OCI-LY1 (cell line): ENCODE measurements around the gene HIP1R.
"Not testable (repeated sequence)": the region's sequence is repeated elsewhere in the genome, so short reads cannot be mapped to it uniquely, and the experiment has no call there.

Experiments
- H2AFZ ChIP-seq: fragments of 200-600 bp; sonication (generic), shearing (Covaris generic); 2 replicates; pipeline ENCODE4 v1.6.0; 2014; ENCODE audit warnings: antibody characterized with exemption, mild to moderate bottlenecking, low read length
- H3F3A ChIP-seq: fragments of 200-600 bp; sonication (generic), shearing (Covaris generic); 2 replicates; pipeline ENCODE4 v1.6.0; 2014; ENCODE audit warnings: mild to moderate bottlenecking, antibody characterized with exemption, low read length, moderate library complexity; ENCODE audit not compliant: insufficient read depth
- H3K27ac ChIP-seq: fragments of 200-600 bp; sonication (generic); 2 replicates; pipeline ENCODE4 v1.5.1; 2014; ENCODE audit warnings: low read length, mixed run types, mild to moderate bottlenecking, low read depth; ENCODE audit not compliant: poor library complexity, severe bottlenecking
- H3K27me3 ChIP-seq: fragments of 200-600 bp; sonication (generic); 2 replicates; pipeline ENCODE4 v1.6.0; 2014; ENCODE audit warnings: antibody characterized with exemption, mild to moderate bottlenecking, low read length, moderate library complexity; ENCODE audit not compliant: insufficient read depth
- H3K36me3 ChIP-seq: fragments of 200-600 bp; sonication (generic); 2 replicates; pipeline ENCODE4 v1.6.1; 2014; ENCODE audit warnings: mild to moderate bottlenecking, antibody characterized with exemption, low read length, moderate library complexity, mixed read lengths; ENCODE audit not compliant: insufficient read depth
- H3K4me1 ChIP-seq: fragments of 200-600 bp; sonication (generic); 2 replicates; pipeline ENCODE4 v1.5.1; 2014; ENCODE audit warnings: mild to moderate bottlenecking, low read length, moderate library complexity; ENCODE audit not compliant: insufficient read depth, severe bottlenecking
- H3K4me2 ChIP-seq: fragments of 200-600 bp; sonication (generic), shearing (Covaris generic); 2 replicates; pipeline ENCODE4 v1.6.1; 2014; ENCODE audit warnings: low read length
- H3K4me3 ChIP-seq: fragments of 200-600 bp; sonication (generic); 2 replicates; pipeline ENCODE4 v1.5.1; 2014; ENCODE audit warnings: low read length, low read depth, mild to moderate bottlenecking, mixed read lengths; ENCODE audit not compliant: poor library complexity, severe bottlenecking
- H3K79me2 ChIP-seq: fragments of 200-600 bp; shearing (Covaris generic); 2 replicates; pipeline ENCODE4 v1.6.1; 2016; ENCODE audit warnings: mixed run types, low read length, mixed read lengths; ENCODE audit not compliant: insufficient read depth
- H3K9ac ChIP-seq: fragments of 200-600 bp; sonication (generic), shearing (Covaris generic); 2 replicates; pipeline ENCODE4 v1.6.1; 2014; ENCODE audit warnings: mild to moderate bottlenecking, low read length, mixed read lengths
- H3K9me2 ChIP-seq: fragments of 200-600 bp; sonication (generic), shearing (Covaris generic); 2 replicates; pipeline ENCODE4 v1.6.1; 2014; ENCODE audit warnings: low read depth, mild to moderate bottlenecking, low read length, mixed read lengths
- H3K9me3 ChIP-seq: fragments of 200-600 bp; shearing (Covaris generic); 2 replicates; pipeline ENCODE4 v1.6.1; 2014; ENCODE audit warnings: low read length, mixed read lengths
- H4K20me1 ChIP-seq: fragments of 200-600 bp; sonication (generic), shearing (Covaris generic); 2 replicates; pipeline ENCODE4 v1.6.0; 2016; ENCODE audit warnings: mild to moderate bottlenecking, low read length; ENCODE audit not compliant: insufficient read depth
- EZH2 ChIP-seq: fragments of 200-600 bp; sonication (generic), shearing (Covaris generic); IDR thresholded peaks from 2 replicates; pipeline ENCODE4 v1.8.0; 2017; ENCODE audit warnings: borderline replicate concordance, mixed run types, mild to moderate bottlenecking, antibody characterized with exemption, low read length, moderate library complexity, mixed read lengths
- TF ChIP-seq, protein P1 (sequence below): fragments of 200-600 bp; sonication (generic), shearing (Covaris generic); IDR thresholded peaks from 2 replicates; pipeline ENCODE4 v1.5.1; 2017; ENCODE audit warnings: mild to moderate bottlenecking, antibody characterized with exemption, low read length, moderate library complexity, mixed read lengths

Gene HIP1R

DNA sequence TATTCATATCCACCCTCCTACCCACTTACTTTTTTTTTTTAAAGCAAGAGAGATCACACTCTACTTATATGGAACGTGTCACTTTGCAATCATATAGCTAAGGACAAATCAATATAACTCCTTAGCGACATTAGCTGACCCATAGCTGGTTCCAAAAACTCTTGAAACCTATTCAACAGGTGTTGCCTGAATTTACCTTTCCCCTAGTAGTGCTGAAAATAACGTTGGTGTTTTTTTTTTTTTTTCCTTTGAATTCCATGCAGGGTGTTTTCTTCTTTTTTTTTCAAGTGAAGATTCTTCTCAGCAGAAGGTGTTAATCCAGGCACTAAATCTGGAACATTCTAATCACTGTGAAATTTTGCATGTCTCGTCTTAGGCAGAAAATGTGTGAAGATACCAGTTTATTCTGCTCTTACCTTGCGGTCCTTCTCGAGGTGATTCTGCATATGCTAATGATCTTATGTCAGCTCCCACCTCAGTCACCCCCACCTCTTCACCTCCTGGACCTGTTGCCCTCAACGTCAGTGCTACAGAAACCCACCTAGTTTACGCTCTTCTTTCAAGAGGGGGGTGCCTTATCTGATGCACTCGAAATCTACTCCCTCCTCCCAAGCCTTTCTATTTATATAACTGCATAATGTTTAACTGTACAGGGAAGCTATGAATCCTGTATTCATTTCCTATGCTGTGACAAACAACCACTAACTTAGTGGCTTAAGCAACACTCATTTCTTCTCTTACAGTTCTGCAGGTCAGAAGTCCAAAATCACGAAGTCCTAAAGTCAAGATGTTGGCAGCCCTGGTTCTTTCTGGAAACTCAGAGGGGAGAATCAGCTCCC is 67.8 kb downstream of the HIP1R start:
- H3K36me3 ChIP-seq = no peaks in the 10 kb centered on the region
- H3K27ac ChIP-seq = no peak overlapping the region
- H3K4me2 ChIP-seq = no peak overlapping the region
- no peaks in the 10 kb centered on the region for H3K79me2 ChIP-seq
- no peaks in the 10 kb centered on the region for H3F3A ChIP-seq
- H3K27me3 ChIP-seq = no peaks in the 10 kb centered on the region
- no peak overlapping the region for H2AFZ ChIP-seq
- H4K20me1 ChIP-seq = no peaks in the 10 kb centered on the region
- no peak overlapping the region for H3K4me3 ChIP-seq
- no peaks in the 10 kb centered on the region for H3K4me1 ChIP-seq
- no peak overlapping the region for H3K9ac ChIP-seq
- H3K9me2 ChIP-seq = no peaks in the 10 kb centered on the region
- H3K9me3 ChIP-seq = no peaks in the 10 kb centered on the region
- TF ChIP-seq EZH2 = no peak
- TF ChIP-seq, protein P1, sequence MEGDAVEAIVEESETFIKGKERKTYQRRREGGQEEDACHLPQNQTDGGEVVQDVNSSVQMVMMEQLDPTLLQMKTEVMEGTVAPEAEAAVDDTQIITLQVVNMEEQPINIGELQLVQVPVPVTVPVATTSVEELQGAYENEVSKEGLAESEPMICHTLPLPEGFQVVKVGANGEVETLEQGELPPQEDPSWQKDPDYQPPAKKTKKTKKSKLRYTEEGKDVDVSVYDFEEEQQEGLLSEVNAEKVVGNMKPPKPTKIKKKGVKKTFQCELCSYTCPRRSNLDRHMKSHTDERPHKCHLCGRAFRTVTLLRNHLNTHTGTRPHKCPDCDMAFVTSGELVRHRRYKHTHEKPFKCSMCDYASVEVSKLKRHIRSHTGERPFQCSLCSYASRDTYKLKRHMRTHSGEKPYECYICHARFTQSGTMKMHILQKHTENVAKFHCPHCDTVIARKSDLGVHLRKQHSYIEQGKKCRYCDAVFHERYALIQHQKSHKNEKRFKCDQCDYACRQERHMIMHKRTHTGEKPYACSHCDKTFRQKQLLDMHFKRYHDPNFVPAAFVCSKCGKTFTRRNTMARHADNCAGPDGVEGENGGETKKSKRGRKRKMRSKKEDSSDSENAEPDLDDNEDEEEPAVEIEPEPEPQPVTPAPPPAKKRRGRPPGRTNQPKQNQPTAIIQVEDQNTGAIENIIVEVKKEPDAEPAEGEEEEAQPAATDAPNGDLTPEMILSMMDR = no peak

DNA sequence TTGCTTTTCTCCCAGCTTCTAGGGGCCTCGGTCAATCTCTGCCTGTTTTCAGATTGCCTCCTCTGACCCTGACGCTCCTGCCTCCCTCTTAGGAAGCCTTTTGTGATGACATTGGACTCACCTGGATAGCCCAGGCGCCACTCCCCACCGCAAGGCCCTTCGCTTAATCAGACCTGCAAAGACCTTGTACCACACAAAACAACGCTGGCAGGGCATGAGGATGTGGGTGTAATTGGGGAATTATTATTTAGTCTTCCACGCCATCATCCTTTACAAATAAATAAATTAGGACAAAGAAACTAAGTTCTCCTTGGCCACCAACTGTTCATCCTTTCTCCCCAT is 68.4 kb downstream of the HIP1R start:
- Histone ChIP-seq H3K36me3 (no peaks in the 10 kb centered on the region), H3K9me3 (no peaks in the 10 kb centered on the region), H3K27me3 (no peaks in the 10 kb centered on the region), H3K9ac (no peak overlapping the region), H3K9me2 (no peaks in the 10 kb centered on the region), H4K20me1 (no peaks in the 10 kb centered on the region), H2AFZ (no peak overlapping the region), H3K4me3 (no peak overlapping the region), H3K27ac (no peak overlapping the region), H3K4me2 (no peak overlapping the region), H3K79me2 (no peaks in the 10 kb centered on the region), H3K4me1 (no peaks in the 10 kb centered on the region), H3F3A (no peaks in the 10 kb centered on the region)
- no peak for TF ChIP-seq EZH2
- TF ChIP-seq, protein P1 = no peak

DNA sequence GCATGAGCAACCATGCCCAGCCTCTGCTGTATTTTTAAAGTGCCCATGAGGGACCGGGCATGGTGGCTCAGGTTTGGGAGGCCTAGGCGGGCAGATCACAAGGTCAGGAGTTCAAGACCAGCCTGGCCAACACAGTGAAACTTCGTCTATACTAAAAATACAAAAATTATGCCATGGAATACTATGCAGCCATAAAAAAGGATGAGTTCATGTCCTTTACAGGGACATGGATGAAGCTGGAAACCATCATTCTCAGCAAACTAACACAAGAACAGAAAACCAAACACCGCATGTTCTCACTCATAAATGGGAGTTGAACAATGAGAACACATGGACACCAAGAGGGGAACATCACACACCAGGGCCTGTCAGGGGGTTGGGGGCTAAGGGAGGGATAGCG is 70.0 kb downstream of the HIP1R start:
- H3K27me3 ChIP-seq, H3K4me3 ChIP-seq, H3K9ac ChIP-seq, H3K36me3 ChIP-seq, H4K20me1 ChIP-seq, H3K9me2 ChIP-seq, H3K9me3 ChIP-seq, H3K4me1 ChIP-seq, H3K27ac ChIP-seq, H3K79me2 ChIP-seq, H3F3A ChIP-seq, H3K4me2 ChIP-seq, H2AFZ ChIP-seq: not testable (repeated sequence)

DNA sequence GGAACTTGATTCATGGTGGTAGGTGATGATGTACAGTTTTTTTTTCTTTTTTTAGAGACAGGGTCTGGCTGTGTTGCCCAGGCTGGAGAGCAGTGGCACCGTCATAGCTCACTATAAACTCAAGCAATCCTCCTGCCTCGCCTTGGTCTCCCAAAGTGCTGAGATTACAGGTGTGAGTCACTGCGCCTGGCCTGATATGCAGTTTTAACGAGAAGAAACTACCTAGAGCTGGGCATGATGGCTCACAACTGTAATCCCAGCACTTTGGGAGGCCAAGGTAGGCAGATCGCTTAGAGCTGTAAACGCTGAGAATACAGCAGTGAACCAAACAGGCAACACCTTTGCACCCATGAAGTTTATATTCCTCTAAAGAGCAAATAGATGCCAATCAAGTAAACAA is 73.7 kb downstream of the HIP1R start:
- Histone ChIP-seq H3K36me3 (no peaks in the 10 kb centered on the region), H4K20me1 (no peaks in the 10 kb centered on the region), H3K9me2 (no peaks in the 10 kb centered on the region), H3K4me2 (no peak overlapping the region), H3K27me3 (no peaks in the 10 kb centered on the region), H3K9ac (no peak overlapping the region), H3K27ac (no peak overlapping the region), H3F3A (no peaks in the 10 kb centered on the region), H2AFZ (no peak overlapping the region), H3K4me1 (no peaks in the 10 kb centered on the region), H3K79me2 (no peaks in the 10 kb centered on the region), H3K4me3 (no peak overlapping the region), H3K9me3 (no peaks in the 10 kb centered on the region)
- no peak for TF ChIP-seq EZH2
- TF ChIP-seq, protein P1 = no peak
